ENCODE measurements around the gene PPP1R14C.

The PPP1R14C gene

DNA sequence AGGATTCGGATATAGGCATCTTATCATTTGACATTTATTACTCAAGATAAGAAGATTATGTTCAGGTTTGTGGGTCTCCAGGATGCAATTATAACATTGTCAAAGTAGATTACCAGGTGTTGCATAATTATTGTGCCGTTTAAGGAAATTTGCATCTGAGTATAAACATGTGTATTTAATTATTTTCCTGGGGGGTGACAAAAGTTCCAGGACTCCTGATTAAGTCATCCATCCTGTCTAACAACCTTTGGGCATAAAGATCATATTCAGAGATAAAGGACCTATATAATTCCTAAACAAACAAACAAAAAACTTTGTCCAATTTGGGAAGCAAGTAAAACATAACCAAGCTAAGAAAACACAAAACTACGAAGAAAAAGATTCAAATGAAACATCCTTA is 3.3 kb upstream of the PPP1R14C start:
- DNase-seq: no peak

DNA sequence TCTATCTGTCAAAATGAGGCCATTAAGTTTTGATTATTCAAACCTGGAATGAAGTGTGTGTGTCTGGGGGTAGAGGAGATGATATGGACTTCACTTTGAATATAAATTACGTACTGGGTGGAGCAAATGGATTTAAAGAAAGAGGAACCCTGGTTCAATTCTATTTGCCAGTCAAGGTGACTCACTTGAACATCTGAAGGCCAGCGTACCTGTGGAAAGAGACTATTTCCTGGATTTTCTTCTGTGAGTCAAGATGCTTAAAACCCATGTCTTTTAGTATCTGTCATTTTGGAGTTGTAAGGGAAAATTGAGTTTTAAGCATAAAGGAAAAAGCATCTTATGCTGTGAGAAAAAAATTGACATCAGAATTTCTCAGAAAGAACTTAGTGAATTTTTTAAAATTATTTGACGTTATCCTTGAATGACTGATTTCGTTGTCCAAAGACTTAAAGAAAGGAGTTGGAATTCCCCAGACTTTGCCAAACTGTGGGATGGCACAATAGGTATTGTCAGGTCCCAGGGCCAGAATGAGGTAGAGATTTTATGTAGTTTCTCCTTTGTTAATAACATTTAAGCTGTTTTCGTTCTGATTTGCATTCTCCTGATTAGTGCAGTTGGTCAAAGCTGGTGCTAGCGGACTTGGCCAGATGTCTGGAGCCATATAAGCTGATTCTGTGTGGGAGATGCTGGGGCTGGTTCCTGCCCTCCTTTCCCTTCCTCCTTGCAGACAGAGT is 2.4 kb upstream of the PPP1R14C start:
- no peak for DNase-seq

DNA sequence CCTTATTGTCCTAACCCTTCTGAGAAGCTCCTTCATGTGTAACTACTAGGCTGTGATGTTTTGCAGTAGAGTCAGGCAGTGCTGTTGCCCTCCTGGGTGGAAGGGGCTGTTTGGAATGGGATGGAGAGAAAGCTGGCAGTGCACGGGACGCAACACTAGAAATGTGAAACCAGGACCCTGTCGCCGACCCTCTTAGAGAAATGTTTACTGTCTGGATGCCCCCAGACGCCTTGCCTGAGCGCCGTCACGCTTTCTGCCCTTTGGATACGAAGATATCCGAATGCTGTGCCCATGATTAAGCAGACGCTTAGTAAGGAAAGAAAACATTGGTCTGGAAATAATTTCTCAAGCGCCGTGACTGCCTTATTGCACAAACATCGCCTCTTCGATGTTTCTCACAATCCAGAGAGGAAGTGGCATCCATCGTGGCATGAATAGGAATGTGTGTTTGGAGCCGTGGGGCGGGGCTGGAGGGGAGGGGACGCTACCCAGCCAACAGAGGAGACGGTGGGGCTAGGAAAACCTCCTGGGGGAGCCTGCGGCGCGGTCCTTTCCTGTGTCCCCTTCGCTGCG is 661 bp upstream of the PPP1R14C start:
- DNase-seq: peak; percentile 47

DNA sequence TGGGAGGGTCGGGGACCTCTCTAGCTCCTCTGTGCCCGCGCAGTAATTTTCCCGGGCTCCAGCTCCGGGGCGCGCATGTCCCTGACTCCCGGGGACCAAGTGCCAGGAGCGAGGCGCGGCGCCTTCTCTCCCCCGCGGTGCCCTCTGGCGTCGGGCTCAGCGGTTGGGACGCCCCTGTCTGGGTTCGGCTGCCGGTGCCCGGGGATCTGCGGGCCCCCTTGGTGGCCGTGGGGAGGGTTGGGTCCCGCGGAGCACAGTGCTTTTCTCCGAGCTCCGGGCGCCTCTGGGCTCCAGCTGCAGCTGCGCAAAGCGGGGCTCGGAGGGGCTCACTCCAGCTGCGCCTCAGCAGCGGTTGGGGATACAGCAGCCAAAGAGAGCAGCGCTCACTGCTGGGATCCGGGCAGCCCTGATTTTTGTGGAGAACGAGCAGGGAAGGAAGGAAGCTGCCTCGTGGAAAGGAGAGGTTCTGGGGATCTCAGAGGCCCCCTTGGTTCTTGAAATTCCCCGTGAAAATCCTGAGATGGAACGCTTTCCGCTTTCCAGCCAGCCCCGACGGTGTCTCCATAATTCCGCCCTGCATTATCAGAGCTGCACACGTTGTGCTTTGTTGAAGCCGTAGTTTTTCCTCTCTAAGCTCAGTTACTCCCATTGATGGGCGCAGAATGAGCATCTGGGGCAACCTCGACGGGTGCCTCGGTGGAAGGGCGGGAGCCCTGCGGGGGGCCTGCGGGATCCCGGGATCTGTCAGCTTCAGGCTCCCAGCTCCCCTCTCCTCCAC is 861 bp downstream of the PPP1R14C start:
- no peak for DNase-seq

DNA sequence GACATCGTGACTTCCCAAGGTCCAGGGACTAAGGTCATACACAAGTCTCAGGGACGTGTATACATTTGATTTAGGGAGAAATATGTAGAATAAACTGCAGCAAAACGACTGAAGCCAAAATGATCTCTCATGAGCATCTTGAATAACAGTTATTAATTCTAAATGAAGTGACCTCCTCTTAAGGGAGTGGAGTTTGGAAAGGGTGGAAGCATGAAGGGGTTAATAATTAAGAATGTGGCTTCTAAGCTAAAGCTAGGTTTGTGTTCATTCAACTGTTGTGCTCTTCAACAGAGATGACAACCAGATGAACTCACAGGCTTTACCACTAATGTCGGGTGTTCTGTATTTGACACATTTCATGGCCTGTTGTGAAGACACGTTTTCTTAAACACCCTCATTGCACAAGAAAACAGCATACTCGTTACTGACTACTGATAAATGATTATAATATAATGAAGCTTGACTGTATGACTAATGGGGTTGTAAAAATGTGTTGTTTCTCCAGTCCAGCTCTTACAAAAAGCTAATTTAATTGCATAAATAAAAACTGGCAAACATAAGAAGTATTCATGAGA is 1.5 kb downstream of the PPP1R14C start:
- DNase-seq: no peak

DNA sequence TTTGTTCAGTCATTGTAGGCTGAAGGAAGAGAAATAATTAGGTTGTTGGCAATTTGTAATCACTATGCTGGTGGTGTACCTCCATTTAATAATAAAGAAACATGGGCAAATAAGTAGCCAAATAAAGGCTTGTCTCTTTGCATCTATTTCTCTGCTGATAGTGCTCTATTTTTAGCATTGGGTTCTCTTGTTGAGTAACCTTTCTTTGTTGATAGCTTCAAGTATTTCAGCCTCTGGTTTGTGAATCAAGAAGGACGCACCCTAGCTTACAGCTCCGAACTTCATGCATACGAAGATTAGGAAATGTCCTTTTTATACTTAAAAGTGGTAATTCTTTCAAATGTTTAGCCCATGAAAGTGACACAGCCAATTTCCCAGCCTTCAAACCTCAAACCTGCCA is 2.6 kb downstream of the PPP1R14C start:
- DNase-seq: no peak

DNA sequence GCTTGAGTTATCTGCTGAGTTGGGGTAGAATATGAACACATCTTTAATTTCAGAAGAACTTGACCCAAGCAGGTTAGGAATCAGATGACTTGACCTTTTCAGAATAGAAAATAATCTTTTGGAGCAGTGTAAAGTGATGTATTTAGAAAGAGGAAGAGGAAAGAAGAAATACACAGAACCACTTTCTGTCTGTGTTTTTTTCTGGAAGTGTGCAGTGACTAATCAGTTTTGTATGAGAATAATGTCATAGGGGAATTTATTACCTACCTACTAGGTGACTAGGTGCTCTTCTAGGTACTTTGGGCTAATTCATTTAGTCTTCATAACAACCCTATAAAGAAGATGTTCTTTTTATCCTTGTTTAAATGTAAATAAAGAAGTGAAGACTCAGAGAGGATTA is 3.0 kb downstream of the PPP1R14C start:
- no peak for DNase-seq

DNA sequence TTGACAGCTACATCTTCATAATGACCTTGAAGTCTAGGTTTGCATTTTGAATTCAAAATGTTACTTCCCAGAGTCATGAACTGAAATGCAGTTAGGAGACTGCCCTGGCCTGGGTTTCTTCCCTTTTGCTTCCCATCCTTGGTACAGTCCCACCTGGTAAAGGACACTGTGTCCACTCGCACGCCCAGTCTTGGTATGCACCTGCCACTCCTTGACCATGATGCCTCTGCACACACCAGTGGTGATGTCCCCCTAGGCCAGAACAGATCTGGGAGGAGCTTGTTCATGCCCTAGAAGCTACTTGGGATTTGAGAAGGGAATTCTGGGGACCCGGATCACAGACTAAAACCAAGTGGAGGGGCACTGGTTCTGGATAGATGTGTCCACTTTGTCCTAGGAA is 3.6 kb downstream of the PPP1R14C start:
- DNase-seq: no peak

DNA sequence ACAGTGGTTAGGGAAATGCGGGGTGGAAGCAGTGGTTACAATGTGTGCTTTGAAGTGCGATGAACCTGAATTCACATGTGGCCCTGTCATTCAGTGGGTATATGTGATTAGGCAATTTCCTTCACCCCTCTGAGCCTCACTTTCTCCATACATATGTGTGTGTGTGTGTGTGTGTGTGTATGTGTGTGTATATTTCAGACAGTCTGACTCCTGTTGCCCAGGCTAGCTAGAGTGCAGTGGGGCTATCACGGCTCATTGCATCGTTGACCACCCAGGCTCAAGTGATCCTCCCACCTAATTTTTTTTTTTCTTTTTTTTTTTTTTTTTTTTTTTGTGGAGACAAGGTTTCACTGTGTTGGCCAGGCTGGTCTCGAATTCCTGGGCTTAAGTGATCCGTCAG is 6.3 kb downstream of the PPP1R14C start:
- no peak for DNase-seq

DNA sequence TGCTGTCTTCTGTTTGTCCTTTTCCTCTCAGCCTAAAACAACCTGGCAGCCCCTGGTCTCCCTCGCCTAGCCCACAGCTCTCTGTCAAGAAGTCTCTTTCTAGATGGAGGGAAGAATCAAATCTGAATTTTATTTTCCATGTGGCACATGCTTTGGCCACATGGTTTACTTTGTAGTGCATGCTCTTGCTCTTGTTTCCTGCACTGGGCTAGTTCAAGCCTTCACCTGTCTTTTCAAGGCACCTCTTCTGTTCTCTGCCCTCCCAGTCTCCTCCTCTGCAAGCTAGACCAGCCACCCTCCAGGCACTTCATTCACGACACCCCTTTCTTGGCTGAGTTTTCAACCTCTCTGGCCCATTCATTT is 7.6 kb downstream of the PPP1R14C start:
- no peak for DNase-seq

DNA sequence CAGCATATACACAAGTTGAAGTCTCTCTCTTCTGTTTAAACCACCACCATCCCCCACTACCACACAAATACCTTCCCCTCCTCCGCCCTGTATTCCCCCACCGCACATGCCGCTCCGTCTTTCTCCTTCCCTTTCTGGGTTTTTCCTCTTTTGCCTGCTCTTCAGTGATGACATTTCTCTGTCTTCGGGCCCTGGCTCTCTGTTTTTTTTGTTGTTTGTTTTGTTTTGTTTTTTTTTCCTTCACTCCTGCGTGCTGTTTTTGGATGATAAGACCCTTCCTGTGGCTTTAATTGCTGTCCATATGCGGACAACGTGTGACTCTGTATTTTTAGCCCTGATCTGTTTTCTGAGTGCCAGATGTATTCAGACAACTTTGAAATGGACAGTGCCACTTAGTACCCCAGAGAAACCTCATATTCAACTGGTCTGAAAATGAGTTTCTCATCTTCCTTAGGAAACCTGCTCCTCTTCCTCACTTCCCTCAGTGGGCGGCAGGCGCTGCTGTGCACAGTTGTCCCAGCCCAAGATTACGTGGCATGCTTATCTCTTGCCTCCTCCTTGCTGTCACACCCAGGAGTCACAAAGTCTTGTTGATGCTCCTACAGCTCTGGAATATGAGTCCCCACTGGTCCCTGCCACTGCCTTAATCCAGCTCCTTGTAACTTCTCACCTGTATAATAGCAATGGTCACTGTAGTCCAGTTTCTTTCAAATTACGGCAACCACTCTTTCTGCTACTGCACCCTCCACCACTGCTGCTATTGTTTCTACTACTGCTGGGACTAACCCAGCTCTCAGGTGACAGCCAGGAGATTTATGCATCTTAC is 8.2 kb downstream of the PPP1R14C start:
- no peak for DNase-seq

DNA sequence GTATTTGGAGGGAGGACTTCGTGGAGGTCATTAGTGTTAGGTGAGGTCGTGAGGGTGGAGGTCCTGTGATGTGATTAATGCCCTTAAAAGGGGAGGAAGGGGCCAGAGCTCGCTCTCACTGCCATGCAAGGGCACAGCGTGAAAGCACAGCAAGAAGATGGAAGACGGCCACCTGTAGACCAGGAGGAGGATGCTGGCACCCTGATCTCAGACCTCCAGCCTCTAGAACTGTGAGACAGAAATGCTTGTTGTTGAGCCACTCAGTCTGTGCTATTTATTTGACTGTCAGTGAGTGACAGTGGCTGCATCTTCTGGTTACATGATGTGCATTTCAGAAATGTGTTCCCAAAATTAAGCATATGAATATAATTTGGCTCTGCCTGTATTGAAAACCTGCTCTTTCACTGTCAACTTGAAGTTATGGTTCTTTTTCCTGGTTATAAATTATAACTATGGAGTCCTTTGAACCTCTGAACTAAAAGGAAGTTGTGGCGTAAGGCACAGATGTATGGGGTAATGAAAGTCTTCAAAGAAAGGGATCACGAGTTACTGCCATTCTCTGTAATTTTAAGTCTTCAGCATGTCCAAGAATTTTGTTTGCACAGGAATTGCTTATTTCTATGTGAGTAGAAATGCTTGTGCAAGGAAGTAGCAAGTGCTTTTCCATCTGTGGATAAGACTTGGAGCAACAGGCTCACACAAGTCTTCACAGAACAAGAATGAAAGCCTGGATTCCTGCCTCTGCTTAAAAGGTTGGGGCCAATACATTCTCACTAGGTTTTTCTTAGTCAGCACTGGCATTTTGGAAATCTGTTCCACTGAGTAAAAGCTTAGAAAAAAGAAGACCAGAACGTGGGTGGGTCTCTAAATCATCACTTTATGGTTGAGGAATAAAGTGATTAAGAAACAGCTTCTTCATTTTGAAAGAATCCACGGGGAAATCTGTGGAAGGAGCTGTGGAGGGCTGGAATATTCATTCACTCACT is 10.3 kb downstream of the PPP1R14C start:
- no peak for DNase-seq

DNA sequence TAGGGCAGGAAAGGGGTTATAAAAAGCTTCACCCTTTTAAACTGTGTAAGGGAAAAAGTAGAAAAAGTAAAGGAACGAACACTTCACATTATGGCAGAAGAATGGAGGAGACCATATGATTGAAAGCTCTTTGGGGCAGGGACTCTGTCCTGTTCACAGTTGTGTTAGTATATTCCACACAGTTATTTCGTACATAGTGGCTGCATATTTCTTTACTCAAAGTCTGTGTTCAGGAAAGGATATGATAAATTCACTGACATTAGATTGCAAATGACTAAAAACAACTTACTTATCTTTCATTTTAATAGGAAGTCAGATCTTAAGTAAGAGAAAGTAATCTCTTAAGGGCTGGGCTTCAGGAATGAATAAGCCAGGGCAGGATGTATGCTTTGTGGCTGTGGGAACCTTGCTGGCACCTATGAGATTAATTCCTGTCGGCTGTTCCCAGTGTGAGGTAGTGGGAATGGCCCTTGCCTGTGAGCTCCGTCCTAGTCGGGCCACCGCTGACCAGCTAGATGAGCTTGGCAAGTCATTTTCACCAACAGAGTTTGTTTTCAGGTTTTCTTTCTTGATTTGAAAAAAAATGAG is 11.2 kb downstream of the PPP1R14C start:
- DNase-seq: no peak

DNA sequence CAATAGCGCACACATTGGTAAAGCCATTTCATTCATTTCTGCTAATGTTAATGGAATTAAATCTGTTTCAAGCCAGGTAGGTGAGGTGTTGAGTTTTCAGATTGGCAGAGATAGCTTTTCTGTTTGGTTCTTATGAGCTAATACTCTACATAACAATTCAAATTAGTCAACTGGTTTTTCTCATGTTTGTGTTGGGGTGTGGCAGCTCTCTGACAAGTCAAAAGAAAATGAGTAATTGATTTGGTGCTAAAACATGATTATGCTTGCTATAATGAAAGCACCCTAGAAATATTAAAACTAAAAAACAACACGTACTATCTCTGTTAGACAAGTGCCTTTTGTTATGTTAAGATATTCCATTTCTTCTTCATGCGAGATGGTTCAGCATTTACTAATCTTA is 13.6 kb downstream of the PPP1R14C start:
- DNase-seq: no peak

DNA sequence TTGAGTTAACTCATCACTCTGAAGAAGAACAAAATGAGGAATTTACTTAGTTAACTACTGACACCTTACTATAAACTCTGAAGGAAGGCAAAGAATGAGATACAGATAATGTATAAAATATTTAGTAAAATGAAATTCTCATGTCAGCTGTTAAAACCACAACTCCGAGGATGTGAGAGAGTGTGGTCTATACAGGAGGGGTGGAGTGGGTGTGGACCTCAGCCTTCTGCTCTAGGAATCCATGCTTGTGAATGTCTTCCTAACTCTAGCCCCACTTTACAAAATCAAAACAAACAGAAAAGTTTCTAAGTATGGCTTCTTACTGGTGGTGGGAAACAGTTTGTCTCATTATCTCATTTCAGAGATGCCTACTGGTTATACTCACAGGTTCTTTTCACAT is 14.2 kb downstream of the PPP1R14C start:
- no peak for DNase-seq

DNA sequence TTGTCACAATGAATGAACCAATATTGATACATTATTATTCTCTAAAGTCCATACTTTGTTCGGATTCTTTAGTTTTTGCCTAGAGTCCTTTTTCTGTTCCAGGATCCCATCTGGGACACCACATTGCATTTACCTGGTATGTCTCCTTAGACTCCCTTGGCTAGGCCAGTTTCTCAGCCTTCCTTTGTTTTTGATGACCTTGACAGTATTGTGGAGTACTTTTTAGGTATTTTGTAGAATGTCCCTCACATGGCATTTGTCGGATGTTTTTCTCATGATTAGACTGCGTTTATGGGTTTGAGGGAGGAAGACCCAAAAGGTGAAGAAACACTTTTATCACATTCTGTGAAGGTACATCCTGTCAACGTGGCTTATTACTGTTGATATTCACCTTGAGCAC is 16.9 kb downstream of the PPP1R14C start:
- DNase-seq: no peak

DNA sequence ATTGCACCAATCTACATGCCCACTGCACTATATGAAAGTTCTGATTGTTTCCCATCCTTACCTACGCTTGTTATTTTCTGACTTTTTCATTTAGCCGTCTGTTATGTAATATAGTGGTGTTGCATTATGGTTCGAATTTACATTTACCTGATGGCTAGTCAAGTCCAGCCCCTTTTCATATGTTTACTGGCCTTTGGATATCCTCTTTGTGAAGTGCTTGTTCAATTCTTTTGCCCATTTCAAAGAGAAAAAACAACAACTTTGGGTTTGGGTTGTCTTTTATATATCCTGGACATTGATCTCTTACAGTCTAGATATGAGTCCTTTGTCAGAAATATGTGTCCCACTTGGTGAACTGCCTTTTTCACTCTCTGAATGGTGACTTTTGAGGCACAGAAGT is 21.1 kb downstream of the PPP1R14C start:
- DNase-seq: no peak

DNA sequence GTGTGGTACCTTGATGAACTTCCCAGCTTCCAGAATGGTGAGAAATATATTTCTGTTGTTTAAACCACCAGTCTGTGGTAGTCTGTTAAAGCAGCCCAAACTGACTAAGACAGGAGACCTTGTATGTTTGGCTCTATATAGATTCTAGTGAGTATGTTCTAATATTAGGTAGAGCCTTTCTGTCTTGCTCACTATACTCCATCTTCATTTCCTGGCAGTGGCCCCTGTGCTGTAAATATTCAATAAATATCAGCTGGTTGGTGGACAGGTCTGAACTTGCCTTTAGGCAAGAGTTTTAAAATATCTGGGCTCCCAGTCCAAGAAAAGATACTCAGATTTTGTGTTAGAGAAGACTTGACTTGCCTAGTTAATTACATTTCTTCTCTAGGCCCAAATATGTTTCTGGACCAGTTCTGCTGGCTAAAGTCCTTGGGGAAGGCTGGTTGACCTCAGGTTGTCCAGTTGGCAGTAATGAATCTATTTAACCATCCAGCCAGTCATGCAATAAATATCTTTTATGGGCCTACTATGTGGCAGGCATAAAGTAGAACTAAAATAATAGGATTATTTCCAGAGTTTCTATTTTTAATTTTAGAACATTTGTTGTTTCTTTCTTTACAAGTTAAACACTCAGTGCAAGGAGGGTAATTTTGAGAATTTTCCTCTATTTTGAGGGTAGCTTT is 22.3 kb downstream of the PPP1R14C start:
- DNase-seq: no peak

DNA sequence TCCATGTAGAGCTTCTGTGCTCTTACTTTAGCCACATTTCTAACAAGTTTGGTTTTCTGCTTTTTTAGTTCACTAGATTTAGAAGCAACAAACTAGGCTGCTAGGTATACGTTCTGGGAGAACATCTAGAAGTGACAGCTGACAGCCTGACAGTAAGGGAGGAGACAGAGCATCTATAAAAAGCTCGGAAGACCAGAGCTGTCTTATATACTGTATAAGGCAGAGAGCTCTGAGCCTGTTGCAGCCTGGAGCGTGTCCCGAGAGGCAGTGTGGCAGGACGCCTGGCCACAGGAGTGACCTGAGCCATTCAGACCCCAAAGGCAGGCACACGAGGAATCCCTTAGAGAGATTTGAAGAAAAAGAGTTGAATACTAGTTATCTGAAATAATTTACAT is 24.6 kb downstream of the PPP1R14C start:
- no peak for DNase-seq

DNA sequence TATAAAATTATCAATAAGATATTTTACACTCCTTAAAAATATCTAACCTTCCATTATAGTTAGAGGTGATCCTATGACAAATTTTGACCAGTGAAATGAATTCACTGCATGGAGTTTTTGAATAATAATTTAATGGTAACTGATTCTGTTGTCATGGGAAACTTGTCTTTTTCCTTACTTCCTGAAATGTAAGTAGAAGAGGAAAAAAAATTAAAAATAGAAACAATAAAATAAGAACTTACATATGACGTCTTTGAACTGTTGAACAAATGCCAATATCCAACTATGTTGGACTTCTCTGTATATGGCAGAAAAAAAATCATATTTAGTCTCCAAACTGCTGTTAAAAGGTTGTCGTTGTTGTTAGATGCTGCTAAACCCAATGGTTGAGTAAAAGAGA is 26.3 kb downstream of the PPP1R14C start:
- no peak for DNase-seq

DNA sequence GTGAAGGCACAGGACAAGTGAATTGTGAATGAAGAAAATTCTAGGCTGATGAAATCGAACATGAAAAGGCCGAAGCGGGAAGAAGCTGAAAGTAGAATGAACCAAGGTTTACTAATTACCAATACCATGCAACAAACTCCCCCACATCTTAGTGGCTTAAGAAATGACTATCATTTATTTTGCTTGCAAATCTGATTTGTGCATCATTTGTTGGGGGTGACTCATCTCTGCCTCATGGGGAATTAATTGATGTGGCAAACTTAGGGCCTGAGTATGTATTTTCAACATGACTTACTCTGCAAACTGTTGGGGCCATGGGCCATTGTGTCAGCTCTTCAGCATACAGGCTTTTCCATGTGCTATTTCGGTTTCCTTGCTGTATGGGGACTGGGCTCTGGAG is 26.8 kb downstream of the PPP1R14C start:
- DNase-seq: no peak

Data from T1000 (cell line).